Stimulated activated CD8-positive, alpha-beta memory T cell treated with anti-CD3 and anti-CD28 coated beads, Interleukin-7, amount 100 ng/mL, for 24 hours (primary cell): Measurements from ENCODE around the gene SND1.
"Not testable (repeated sequence)": the region's sequence is repeated elsewhere in the genome, so short reads cannot be mapped to it uniquely, and the experiment has no call there.

ENCODE experiments used
- DNase-seq: peaks from one replicate; pipeline ENCODE4 v3.0.0-alpha.2; 2020; ENCODE audit warnings: low read depth

Gene SND1

DNA sequence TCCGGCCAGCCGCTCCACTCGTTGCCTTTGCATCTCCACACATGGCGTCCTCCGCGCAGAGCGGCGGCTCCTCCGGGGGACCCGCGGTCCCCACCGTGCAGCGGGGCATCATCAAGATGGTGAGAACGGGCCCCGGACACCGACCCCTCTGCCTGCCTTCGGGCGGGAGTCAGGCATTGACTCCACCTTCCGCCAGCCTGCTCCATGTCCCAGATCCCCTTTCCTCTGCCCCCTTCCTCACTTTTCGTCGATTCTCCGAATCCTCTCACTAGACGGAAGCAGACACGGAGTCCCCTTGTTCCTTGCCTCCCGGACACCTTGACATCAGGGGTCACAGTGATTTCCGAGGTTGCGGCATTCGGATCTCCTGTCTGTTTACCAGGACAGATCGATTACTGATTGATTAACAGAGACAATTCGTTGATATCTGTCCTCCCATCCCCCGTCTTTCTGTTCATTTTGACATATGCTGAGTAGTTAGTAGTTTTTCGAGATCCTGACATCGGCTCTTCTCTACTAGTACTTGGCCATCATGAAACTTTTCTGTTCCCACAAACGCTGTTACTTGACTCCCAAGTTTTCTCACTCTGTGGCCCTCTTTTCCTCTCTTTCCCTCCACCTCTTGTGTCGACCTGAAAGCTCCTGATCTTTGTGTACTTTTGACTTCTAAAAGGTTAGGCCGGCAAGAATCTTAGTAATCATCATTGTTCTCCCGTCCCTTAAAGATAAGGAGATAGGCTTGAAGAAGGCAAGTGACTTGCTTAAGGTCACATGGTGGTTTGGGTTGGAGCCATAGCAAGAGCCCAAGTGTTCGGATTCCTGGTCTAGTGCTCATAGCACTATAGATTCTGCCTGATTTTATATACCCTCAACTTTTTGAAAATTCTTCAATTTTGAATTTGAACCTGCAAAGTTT is 597 bp downstream of the SND1 start:
- DNase-seq = no peak

DNA sequence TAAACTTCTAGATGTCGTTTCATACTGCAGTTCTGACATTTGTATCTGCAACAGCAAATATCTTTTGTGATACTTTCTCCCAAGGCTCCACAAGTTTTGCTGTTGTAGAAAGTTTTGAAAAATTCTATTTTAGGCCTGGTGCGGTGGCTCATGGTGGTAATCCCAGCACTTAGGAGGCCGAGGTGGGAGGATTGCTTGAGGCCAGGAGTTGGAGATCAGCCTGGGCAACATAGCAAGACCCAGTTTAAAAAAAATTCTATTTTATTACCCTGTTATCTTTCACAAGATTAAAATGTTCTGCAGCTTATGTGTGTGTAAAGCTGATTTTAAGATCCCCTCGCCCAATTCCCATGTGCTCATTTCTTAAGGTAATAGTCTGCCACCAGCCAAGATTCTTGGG is 1.4 kb downstream of the SND1 start:
- DNase-seq = no peak

DNA sequence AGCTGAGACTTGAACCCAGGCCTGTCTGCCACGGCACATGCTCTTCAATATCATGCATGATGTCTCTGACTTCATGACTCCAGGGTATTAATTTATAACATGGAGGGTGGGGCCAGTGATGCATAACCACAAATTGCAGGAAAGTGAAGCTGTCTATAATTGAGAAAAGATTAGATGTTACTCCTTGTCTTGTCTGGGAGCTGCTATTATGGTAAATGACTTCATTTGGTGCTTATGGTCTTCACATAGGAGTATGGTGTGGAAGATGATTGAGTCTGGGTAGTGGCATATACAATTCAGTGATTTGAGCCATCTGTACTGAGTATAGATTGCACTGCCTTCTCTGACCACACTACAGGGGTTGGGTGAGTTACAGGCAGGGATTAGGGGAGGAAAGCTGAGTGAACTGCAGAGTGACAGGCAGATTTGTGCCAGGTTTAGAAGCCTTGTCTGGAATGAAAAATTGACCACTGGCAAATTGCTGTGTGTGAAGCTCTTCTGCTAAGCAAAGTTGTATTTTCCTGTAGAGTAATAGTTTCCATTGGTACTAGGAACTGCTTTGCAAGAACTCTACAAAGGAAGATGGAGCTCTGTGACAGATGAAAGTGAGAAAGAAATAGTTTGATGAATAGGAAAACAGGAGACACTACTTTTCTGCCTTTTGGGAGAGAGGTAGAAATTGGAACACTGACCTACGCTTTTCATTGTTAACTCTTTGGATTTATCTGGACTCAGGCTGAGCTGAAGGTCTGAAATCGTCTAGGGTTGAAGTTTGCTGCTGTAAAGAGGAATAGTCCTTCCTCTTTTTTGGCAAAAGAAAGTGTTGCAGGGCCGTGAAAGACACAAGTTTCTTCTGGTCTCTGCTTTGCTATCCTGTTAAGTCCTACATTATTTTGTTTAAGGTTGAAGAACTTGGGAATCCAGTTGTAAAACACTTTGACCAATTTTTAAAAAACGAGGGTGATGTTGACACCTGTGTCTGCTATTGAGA is 2.7 kb downstream of the SND1 start:
- no peak for DNase-seq

DNA sequence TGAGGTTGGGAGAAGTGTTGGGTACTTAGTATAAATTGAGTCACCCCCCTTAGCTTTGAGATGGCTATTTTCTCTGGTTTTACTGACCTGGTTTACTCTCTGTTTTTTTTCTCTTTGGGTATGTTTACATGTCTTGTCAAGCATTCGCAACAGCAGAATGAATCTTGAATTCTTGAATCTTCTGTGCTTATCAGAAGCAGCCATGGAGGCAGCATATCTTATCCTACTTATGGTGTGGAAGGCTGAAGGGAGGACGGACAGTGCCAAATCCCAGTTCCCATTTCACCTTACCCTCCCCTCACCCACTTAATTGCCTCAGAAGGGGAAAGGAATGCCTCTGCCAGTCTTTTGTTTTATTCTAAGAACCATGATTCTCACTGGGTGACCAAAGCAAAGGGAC is 3.7 kb downstream of the SND1 start:
- no peak for DNase-seq

DNA sequence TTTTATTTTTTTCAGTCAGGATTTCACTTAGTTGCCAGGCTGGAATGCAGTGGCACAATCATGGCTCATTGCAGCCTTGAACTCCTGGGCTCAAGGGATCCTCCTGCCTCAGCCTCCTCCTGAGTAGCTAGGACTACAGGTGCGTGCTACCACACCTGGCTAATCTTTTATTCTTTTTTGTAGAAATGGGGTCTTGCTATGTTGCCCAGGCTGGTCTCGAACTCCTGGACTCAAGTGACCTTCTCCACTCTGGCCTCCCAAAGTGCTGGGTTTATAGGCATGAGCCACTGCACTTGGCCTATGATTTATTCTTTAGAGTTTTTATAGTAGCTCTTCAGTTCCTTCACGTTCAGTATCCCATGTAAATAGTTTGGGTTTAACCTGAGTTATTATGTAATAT is 5.5 kb downstream of the SND1 start:
- DNase-seq = no peak

DNA sequence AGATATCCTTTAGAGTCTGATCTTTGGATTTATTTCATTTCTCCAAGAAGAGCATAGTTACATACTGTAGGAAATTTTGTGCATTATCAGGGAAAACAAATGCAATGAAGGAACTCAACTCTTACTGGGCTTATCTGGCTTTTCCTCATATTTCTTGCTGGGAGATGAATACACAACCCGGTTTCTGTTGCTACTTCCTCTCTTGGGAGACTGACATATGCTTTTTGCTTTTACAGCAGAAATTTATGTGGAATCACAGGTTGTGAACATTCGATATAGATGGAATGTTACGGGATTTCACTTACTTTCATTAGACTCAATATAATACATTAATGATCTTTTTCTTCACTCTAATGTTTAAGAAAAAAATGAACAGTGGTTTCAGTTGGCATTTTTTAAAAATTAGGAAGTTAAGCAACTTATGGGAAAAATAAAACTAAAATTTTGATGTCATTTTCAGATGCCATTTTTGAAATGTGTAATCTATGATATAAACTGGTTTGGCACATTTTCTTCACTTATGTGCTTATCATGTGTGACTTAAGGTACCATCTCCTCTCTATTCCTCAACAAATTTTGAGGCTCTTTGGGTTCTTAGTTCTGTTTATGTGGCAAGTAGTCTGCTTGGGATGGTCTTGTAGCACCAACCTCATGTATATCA is 7.1 kb downstream of the SND1 start:
- DNase-seq = no peak

DNA sequence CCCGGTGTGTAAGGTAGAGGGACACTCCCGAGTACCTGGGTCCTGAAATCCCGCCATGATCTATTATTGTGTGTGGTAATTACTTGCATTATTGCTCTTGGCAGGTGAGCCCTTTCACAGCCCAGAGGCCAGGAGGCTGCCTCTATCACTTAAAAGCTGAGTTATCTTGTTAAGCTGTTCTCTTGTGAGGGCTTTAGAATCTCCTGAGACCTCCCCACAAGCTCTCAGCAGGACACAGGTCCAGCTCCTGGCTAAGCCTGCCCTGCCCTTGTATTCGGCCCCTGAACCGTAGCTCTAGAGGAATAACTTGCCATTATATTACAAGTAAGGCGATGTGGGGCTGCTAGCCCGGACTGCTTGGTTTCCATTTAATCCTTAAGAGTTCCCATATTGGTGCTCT is 13.9 kb downstream of the SND1 start:
- DNase-seq = no peak

DNA sequence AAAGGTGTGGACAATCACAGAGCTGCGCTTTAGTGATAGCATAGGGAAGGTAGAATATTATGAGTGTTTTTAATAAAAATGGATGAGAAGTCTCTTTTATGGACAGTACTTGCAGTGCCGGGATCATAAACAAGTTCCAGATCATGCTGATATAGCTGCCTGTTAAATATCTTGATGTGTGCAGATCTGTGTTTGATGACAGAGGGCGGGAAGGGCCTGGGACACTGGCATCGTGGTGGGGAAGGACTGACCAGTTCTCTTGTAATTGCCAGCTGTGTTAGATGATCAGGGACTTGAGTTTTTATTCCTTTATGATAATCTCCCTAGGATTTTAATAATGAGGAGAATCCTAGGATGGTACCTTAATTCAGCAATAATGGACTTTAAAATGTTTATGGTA is 14.6 kb downstream of the SND1 start:
- no peak for DNase-seq

DNA sequence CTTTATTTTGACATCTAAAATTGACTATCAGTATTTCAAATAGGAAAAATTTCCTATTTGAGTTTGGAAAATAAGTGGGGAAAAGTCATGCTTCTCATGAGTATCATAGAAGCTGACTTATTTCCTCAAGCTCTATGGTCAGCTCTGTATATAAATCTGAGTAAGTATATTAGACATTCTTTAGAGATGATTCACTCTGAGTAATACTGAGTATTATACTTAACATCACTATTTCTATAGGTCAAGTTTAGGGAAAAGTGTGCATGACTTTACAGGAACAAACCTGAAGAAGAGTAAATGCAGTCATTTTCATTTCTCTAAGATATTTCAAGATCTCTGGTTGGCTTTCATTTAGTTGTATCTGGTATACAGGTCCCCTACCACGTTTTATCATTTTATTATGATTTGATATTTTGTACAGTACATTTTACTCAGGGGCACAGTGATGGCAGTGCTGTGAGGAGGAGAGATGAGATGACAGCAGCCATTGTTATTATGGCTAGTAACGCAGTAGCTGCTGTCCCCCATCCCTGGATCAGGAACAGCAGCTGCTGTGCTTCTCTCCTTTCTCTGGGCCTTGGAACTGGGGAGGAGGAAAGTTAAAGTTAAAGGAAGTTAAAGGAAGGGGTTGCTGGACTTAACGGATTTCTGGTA is 15.2 kb downstream of the SND1 start:
- no peak for DNase-seq

DNA sequence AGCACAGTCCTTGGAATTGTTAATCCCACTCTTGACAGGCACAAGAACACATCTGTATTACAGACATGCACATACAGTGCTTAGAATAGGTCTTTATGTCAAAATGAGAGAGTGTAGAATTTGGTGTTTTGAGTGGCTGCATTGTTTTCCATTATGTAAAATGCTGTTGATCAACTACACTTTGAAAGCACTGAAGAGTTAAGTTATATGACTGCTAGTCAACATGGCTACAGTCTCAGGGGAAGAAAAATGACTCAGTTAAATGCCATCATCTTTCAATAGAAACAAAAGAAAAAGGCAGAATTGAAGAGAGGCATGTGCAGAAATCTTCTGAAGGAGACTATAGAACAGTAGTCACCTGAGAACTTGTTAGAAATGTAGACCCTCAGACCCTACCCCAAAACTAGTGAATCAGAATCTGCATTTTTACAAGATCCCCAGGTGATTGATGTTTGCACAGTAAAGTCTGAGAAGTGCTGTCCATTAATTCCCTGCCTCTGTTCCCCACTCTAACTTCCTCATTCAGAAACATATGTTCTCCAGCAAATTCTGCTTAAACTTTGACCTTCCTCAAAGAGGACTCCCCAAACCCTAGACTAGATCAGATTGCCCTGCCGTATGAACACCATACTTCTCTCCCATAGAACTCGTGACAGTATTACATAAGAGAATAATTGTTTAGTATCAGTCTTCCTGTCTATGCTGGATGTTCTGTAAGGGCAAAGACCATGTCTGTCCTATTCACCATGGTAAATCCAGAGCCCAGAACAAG is 16.0 kb downstream of the SND1 start:
- DNase-seq = no peak

DNA sequence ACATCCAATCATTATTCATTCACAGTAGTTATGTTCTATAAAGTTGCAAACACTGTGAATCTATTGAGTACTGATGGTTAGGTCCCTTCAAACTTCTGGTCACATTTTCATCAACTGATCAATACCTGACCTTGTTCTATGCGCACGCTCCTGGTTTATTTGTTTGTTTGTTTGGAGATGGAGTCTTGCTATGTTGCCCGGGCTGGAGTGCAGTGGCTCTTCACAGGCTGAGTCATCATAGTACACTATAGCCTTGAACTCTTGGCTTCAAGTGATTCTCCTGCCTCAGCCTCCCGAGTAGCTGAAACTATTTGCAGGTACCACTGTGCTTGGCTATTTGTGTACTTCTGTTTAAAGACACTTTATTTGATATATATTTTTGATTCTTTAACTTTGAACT is 19.3 kb downstream of the SND1 start:
- no peak for DNase-seq

DNA sequence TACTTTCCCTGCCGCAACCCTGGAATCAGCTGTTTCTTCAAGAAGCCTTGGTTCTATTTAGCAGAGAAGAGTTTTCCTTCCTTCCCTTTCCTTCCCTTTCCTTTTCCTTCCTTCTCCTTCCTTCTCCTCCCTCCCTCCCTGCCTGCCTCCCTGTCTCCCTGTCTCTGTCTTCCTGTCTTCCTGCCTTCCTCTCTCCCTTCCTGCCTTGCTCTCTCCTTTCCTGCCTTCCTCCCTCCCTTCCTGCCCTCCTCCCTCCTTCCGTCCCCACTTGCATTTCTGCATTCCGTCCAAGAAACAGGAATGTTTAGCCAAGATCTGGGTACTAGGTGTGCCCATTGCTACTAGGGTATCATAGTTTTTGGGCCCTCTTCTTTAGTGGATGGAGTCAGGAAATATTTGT is 21.9 kb downstream of the SND1 start:
- DNase-seq = no peak

DNA sequence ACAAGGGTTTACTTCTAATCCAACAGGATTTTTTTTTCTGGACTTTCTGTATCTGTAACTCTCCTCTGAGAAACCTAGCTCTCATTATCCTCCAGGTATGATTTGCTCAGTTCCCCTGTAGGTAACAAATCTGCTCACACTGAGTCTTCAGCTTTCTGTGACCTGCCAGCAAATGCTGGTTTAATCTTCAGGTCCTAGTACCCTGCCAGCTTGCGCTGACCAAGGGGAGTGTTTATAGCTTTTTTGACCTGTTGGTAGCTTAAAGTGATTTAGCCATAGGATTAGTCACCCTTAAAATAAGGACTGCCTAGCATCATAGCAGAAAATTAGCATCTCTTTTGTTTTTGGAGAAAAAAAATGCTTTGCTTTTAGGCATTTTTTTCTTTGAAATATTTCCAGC is 22.4 kb downstream of the SND1 start:
- no peak for DNase-seq

DNA sequence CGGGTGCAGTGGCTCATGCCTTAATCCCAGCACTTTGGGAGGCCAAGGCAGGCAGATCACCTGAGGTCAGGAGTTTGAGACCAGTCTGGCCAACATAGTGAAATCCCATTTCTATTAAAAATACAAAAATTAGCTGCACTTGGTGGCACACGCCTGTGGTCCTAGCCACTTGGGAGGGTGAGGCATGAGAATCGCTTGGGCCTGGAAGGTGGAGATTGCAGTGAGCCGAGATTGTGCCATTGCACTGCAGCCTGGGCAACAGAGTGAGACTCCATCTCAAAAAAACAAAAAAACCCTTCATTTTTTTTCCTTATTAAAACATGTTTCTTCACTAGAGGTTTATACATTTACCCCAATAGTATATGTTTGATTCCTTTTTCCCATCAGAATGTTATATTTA is 22.9 kb downstream of the SND1 start:
- not testable (repeated sequence) for DNase-seq

DNA sequence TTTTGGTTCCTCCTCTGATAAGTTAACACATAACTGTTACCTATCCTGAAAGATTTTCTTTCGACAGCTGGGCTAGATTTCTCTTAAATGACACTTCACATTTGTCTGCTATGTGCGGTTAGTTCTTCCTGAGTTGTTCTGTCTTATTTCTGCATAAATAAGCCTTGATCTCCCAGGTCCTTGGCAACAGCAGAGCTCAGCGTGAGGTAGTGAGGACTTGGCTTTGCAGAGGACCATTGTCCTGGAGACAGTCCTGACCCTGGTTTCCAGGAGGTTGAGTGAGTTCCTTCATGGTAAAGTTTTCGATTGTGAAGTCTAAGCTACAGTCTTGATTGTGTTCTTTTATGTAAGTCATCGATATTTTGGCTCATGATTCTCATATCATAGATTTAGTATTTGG is 23.7 kb downstream of the SND1 start:
- DNase-seq = no peak

DNA sequence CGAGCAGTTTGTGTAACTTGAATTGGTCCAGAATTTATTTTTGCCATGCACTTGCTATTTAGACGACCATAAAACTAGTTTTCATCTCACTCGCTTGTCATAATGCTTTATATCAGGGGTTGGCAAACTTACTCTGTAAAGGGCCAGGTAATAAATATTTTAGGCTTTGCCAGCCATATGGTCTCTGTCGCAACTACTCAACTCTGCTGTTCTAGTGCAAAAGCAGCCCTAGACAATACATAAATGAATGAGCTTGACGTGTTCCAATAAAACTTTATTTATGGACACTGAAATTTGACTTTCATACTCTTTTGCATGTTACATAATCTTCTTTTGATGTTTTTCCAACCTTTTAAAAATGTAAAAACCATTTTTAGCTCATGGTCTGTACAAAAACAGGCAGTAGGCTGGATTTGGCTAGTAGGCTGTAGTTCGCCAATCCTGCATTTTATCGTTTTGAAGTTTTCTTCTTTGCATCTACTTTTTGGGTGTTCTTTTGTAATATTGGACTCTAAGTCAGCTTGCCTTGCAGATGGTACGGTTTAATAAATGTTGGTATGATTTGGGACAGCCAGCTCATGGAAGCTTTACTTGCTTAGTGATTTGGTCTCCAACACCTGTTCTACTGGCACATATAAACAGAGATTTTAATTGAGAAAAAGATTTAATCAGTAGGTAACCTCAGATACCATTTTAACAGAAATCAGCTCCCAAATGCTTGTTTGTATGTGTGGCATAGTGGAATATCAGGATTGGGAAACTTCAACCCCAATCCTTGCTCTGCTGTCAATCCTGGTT is 25.6 kb downstream of the SND1 start:
- no peak for DNase-seq

DNA sequence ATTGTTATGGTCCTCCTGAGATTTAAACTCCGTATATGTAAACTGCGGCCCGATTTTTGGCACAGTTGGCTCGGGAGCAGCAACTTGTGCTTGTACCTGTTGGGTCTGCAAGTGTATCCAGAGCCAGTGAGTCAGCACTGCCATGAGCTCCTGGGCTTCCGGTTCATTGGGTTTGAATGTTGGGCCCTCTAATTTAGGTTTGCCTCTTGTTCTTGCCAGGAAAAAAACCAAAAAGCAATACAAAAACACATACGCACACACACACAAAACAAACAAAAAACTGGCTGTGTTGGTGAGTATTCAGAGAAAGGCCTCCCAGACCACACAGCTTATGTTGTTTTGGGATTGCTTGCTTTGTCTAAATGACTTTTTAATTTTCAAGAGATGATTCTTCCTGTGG is 26.3 kb downstream of the SND1 start:
- no peak for DNase-seq

DNA sequence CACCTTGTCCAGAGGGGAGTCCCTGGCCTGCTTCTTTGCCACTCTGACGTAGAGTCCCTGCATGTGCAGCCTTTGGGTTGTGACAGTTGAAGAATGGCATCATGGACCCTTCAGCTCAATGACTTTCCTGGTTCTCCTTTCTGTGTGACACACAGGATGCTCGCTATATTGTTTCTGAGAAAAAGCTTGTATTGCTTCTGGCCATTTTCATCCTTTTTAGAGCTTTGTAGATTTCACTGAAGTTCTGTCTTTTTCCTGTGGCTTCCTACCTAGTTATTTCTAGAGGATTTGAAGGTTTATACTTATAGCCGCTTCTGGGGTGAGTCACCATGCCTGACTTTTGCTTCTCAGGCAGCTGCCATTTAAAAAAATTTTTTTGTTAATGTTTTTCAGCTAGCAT is 27.0 kb downstream of the SND1 start:
- no peak for DNase-seq

DNA sequence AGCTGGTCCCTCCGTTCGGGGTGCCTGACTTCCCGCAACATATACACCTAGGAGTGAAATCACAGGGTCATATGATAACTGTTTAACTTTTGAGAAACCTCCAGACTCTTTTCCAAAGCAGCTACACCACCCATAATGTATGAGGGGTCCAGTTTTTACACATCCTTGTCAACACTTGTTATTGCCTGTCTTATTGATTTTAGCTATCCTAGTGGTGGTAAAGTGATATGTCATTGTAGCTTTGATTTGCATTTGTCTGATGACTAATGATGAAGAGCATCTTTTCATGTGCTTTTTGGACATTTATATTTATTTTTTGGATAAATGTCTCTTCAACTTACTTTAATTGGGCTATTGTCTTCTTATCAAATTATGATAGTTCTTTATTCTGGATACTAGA is 29.0 kb downstream of the SND1 start:
- DNase-seq = no peak

DNA sequence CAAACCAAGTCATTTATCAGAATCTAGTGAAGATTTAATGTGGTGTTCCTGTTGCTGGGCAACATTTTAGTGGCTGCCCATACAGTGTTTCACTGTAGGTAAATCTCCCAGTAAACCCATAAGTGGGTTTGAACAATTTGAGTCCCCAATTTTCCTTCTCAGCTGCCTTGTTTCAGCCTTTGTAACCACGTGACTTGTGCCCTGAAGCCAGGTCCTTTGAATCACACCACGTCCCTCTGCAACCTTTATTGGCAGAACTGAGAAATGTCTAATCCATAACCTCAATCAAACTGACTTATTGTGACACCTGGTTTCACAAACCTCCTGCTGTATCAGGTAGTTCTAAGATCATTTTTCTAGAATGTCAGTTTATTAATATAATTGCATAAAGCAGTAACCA is 30.1 kb downstream of the SND1 start:
- no peak for DNase-seq
